IPS DF 6.9 (cell line): ENCODE data around the gene NSUN6.

Experiments
- DNase-seq: peaks from one replicate; pipeline ENCODE4 v3.0.0-alpha.2; 2013; ENCODE audit warnings: low read depth, low spot score
- H3K27ac ChIP-seq: one replicate; pipeline ENCODE4 v1.5.1; 2013; ENCODE audit warnings: low read length, control low read depth
- H3K27me3 ChIP-seq: 2 replicates; pipeline ENCODE4 v1.6.1; 2013; ENCODE audit warnings: mild to moderate bottlenecking, low read length; ENCODE audit not compliant: control insufficient read depth, insufficient read depth
- H3K36me3 ChIP-seq: 2 replicates; pipeline ENCODE4 v1.6.1; 2013; ENCODE audit warnings: low read length; ENCODE audit not compliant: control insufficient read depth, insufficient read depth
- H3K4me1 ChIP-seq: 2 replicates; pipeline ENCODE4 v1.6.1; 2013; ENCODE audit warnings: low read length; ENCODE audit not compliant: control insufficient read depth, insufficient read depth
- H3K4me3 ChIP-seq: 2 replicates; pipeline ENCODE4 v1.5.1; 2013; ENCODE audit warnings: mild to moderate bottlenecking, low read length
- H3K9me3 ChIP-seq: 2 replicates; pipeline ENCODE4 v1.6.1; 2013; ENCODE audit warnings: low read length, inconsistent platforms; ENCODE audit not compliant: control insufficient read depth, insufficient read depth
- WGBS: extraction: QIAGEN DNeasy Blood & Tissue Kit; methylation state at CpG from one replicate; pipeline ENCODE4 v1.1.7; 2013; ENCODE audit warnings: mixed read lengths, missing lambda C conversion rate; ENCODE audit not compliant: insufficient read length, insufficient coverage; 5-methylcytosine and 5-hydroxymethylcytosine counted together

NSUN6 gene

DNA sequence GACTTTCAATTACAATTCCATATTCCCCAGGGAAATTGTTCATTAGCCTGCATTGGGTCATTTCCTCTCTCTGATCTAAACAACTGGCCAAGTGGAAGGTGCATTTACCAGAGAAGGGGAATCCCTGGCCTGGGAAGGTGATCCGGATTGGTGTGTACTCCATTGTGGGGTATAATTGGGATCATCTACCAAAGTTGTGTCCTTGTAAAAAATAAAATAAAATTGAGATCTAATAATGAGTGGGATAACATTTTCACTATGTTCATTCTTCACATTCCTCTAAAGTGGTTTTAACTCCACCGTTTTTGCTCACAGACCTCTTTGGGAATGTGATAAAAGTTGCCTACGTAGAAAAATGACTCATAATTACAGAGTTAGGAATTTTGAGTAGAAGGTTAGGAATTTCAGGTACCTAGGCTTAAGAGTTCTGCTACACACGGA lies 30.6 kb upstream of the NSUN6 start:
- DNase-seq: no peak
- no CpG with 5 or more reads among the region's 4 CpGs for WGBS
- no peaks in the 10 kb centered on the region for H3K9me3 ChIP-seq
- H3K4me1 ChIP-seq: no peaks in the 10 kb centered on the region
- no peaks in the 10 kb centered on the region for H3K27me3 ChIP-seq
- H3K27ac ChIP-seq: no peak overlapping the region
- H3K4me3 ChIP-seq: no peak overlapping the region
- H3K36me3 ChIP-seq: no peaks in the 10 kb centered on the region

DNA sequence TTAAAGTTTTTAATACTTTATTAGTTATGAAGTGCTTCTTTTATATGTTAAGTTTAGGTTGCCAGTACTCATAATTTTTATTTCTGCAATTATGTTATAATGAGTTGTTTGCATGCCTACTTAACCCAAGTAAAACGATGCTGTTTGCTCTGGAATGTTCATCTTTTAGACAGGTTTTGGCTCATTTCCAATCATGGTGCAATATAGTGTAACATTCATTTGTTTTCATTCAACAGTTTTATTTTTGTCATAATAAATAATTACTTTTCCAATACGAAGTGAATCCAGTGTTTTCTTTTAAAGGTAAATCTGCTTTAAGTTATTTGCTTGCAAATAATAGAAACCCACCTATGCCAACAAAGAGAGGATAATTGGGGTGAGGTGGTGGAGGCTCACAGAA lies 30.0 kb upstream of the NSUN6 start:
- H3K4me3 ChIP-seq: no peak overlapping the region
- no peak overlapping the region for H3K27ac ChIP-seq
- no peaks in the 10 kb centered on the region for H3K36me3 ChIP-seq
- H3K9me3 ChIP-seq: no peaks in the 10 kb centered on the region
- H3K27me3 ChIP-seq: no peaks in the 10 kb centered on the region
- DNase-seq: no peak
- WGBS: no CpG with 5 or more reads among the region's 2 CpGs
- no peaks in the 10 kb centered on the region for H3K4me1 ChIP-seq

DNA sequence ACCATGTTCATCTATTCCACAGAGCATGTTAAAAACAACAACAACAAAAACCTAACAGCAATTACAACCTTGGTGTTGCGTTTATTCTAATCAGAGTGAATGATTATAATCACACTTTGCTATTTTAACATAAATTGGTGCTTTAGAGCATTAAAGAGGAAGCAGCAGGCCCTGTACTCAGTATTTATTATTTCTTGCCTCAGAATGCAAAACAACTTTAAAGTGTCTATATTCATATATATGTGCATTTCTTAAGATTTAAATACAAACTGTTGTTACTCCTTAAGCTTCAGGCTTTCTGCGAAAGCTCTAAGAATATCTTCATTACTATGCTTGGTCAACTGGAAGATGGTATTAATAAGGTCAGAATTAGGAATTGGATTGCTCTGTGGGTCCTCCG lies 29.4 kb upstream of the NSUN6 start:
- H3K36me3 ChIP-seq: no peaks in the 10 kb centered on the region
- H3K4me3 ChIP-seq: no peak overlapping the region
- no peaks in the 10 kb centered on the region for H3K4me1 ChIP-seq
- DNase-seq: no peak
- no peak overlapping the region for H3K27ac ChIP-seq
- H3K27me3 ChIP-seq: no peaks in the 10 kb centered on the region
- no peaks in the 10 kb centered on the region for H3K9me3 ChIP-seq
- no CpG with 5 or more reads among the region's 3 CpGs for WGBS

DNA sequence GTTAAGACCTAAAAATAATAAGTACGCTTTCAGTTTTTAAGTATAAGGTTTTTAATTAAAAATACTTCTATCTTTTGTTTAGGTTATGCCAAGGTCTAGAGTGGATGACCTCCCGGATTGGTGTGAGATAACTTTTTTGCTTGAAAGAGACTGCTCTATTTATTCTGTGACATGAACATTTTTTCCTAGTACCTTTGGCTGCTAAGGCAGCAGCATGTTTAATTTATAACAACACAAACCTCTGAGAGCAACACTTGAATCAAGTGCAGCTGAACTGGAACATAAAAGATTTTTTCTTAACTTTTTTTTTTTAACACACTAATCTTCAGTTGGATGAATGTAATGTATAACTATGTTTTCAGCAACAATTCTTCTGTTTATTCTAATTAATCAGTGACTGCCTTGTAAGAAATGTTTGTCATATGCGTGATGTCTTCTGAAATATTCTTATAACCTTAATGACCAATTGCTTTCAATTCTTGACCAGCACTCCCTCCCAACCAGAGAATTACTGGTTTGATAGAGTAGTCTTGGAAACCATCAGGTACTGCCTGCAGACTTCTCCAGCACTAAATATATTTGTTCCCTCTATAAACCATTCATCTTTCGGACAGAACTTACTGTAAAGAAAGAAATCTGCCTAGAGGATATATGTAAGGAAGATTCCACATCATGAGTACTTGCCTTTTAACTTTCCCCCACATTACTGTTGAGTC lies 23.9 kb upstream of the NSUN6 start:
- Histone ChIP-seq H3K4me1 (no peaks in the 10 kb centered on the region), H3K4me3 (no peak overlapping the region), H3K36me3 (no peaks in the 10 kb centered on the region; the same call in 1 of the 2 replicates), H3K27me3 (no peaks in the 10 kb centered on the region), H3K9me3 (no peaks in the 10 kb centered on the region), H3K27ac (no peak overlapping the region)
- DNase-seq: no peak
- WGBS: no CpG with 5 or more reads among the region's 4 CpGs

DNA sequence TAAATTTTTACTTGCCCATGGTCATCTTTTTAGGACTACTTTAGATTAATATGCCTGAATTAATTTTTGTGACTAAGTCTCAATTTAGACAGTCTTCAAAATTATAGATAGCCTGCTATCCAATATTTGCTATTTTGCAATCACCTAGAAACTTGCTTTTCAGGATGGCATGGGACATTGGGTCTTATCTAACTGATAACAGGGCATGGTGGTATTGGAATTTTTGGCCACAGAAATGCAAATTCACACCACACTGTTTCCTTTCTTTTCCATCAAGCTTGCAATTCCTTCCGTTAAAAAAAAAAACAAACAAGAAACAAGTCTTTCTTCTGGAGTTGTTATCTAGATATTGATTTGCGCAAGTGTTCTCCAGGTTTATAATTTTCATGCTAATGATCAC lies 16.6 kb upstream of the NSUN6 start:
- WGBS: no CpG with 5 or more reads among the region's 2 CpGs
- Histone ChIP-seq H3K4me3 (no peak overlapping the region), H3K36me3 (no peaks in the 10 kb centered on the region; the same call in 1 of the 2 replicates), H3K27me3 (no peaks in the 10 kb centered on the region), H3K4me1 (no peaks in the 10 kb centered on the region; the same call in 1 of the 2 replicates), H3K9me3 (no peaks in the 10 kb centered on the region), H3K27ac (no peak overlapping the region)
- no peak for DNase-seq

DNA sequence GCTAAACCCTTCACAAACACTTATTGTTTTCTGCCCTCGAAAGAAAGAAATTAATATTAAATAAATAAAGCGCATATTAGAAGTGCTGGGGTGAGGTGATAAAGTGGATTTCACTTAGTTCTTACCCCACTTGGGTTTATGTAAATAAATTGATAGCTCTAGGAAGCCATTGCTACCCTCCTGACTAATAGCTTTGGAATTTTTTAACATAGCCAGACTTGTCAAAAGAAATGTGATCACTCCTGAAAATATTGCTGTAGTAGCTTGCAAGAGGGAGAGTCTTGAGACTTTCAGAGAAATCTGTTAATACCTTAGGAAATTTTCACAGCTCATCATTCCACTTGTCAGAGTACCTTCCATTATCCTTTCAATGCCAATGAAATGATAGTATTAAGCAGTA lies 15.4 kb upstream of the NSUN6 start:
- Histone ChIP-seq H3K4me1 (no peaks in the 10 kb centered on the region; the same call in 1 of the 2 replicates), H3K36me3 (no peaks in the 10 kb centered on the region; the same call in 1 of the 2 replicates), H3K4me3 (no peak overlapping the region), H3K27ac (no peak overlapping the region), H3K9me3 (no peaks in the 10 kb centered on the region), H3K27me3 (no peaks in the 10 kb centered on the region)
- DNase-seq: no peak
- WGBS: no CpG with 5 or more reads among the region's 2 CpGs

DNA sequence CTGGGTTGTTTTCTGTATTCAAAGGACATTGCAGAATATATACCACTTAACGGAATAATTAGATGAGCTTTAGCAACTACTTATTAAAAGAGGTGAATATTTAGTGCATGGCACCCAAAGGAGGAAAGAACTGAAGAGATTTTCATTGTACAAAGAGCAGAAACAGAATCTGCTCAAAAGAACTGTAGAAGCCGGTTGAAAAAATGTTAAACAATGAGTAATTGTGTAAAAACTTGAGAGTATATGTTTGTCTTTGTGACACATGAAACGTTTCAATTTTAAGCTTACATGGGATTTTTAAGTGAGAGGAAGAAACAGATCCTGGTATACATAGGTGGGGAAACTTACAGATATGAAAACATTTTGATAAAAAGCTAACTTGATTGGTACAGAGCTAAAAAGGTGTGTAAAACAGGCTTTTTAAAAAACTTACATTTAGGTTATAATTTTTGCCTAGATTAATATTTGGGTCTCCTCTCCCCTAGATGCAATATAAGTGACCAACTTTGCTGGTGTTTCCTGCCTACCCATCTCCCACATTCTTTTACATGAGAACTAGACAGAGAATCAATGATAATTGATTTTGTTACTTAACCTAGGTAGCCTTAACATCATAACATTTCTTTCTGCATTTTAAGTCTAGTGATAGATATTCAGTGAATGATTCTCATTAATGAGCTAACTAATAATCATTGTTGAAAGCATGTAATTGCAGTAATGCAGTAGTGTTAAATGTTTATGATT lies 14.6 kb upstream of the NSUN6 start:
- no CpG with 5 or more reads among the region's 3 CpGs for WGBS
- Histone ChIP-seq H3K9me3 (no peaks in the 10 kb centered on the region), H3K4me3 (no peak overlapping the region), H3K27me3 (no peaks in the 10 kb centered on the region), H3K27ac (no peak overlapping the region), H3K36me3 (no peaks in the 10 kb centered on the region; the same call in 1 of the 2 replicates), H3K4me1 (no peaks in the 10 kb centered on the region; the same call in 1 of the 2 replicates)
- DNase-seq: no peak

DNA sequence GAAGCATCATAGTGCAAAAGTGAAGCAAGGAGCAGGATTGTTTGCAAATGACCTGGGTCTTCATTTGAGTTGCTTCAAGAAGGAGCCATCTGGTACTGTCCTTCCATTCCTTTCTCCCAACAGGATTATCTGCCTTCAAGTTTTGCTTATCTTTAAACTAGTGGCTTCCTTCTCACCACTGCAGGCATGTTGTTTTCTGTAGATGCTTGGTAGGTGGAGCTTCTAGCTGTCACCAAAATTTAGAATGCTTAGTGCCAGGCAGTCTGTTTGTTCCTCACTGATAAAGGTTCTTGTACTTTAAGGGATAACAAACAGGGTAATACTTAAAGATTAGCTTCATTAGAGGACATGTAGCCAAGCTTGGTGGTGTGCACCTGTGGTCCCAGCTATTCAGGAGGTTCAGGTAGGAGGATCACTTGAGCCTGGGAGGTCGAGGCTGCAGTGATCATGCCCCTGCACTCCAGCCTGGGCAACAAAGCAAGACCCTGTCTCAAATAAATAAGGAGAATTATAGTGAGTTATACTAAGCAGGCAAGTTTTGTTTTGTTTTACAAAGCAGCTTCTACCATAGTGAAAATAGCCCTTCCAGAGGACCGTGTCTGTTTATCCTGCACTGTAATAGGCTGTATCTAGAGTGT lies 13.6 kb upstream of the NSUN6 start:
- no CpG with 5 or more reads among the region's 2 CpGs for WGBS
- H3K27ac ChIP-seq: no peak overlapping the region
- H3K4me1 ChIP-seq: no peaks in the 10 kb centered on the region; the same call in 1 of the 2 replicates

DNA sequence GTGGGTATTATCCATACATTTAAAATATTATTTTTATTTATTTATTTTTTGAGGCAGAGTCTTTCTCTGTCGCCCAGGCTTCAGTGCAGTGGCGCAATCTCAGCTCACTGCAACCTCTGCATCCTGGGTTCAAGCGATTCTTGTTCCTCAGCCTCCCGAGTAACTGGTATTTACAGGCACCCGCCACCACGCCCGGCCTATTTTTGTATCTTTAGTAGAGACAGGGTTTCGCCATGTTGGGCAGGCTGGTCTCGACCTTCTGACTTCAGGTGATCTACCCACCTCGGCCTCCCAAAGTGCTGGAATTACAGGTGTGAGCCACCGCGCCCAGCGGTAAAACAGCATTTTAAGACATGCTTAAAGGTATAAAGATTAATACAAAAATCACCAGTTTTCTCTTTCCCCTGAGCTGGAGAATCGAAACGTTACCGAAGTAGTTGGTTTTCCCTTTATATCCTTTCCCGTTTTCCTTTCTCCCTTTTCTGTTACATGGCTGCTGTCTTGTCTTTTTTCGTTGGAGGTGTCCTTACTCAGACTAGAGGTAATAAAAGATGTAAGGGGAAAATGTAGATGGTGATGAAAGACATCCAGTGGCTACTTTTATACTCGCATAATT lies 9.5 kb upstream of the NSUN6 start:
- H3K4me3 ChIP-seq: no peak overlapping the region
- H3K36me3 ChIP-seq: no peaks in the 10 kb centered on the region
- H3K27ac ChIP-seq: no peak overlapping the region
- no peaks in the 10 kb centered on the region for H3K9me3 ChIP-seq
- DNase-seq: no peak
- no CpG with 5 or more reads among the region's 19 CpGs for WGBS
- no peaks in the 10 kb centered on the region for H3K27me3 ChIP-seq
- H3K4me1 ChIP-seq: no peaks in the 10 kb centered on the region; the same call in 1 of the 2 replicates

More for the DNA sequence above, 13.6 kb upstream of the NSUN6 start:
- H3K36me3 ChIP-seq: no peaks in the 10 kb centered on the region
- no peak overlapping the region for H3K4me3 ChIP-seq
- no peaks in the 10 kb centered on the region for H3K9me3 ChIP-seq
- DNase-seq: no peak
- H3K27me3 ChIP-seq: no peaks in the 10 kb centered on the region
